ENCODE data around the gene ADCY1. TPM values are rescaled to one million over a fixed set of nuclear protein-coding genes. Genes with fewer than 3 reads are reported as not detected.

The ADCY1 gene
- total and polyA plus RNA-seq, 2 donors (not counting 3 experiments of a cell fraction or from before 2014, with no cell fraction given) = 0.52 to 1.6 TPM

- no peaks in the 10 kb centered on the region for H4K20me1 ChIP-seq (replicated peaks; ENCODE audit: control insufficient read depth, extremely low read depth, insufficient read depth, low read length)
- no peaks in the 10 kb centered on the region for H3K36me3 ChIP-seq (ENCODE audit: control insufficient read depth in 2 of 2, extremely low read depth in 1 of 2, insufficient read depth in 2 of 2, low read length in 2 of 2)
- intact Hi-C loops (cut with micrococcal nuclease) = loop anchor here (10.0 kb wide), 1 partner anchor 1756 kb away; no protein-coding TSS in a partner anchor
- TF ChIP-seq FOS (IDR thresholded peaks at IDR 0.05; ENCODE audit: borderline replicate concordance, insufficient read depth, low read length) = no peak
- no peak for TF ChIP-seq EZH2 (IDR thresholded peaks at IDR 0.05; ENCODE audit: borderline replicate concordance, low read depth, low read length, severe bottlenecking)
- TF ChIP-seq GATA2 (IDR thresholded peaks at IDR 0.05; ENCODE audit: insufficient read depth, insufficient read length, low read depth, low read length) = no peak
- TF ChIP-seq CTCF (IDR thresholded peaks at IDR 0.05; ENCODE audit: extremely low read depth in 1 of 2, insufficient read depth in 1 of 2, low read depth in 1 of 2, low read length in 2 of 2) = no peak
- TF ChIP-seq POLR2A (IDR thresholded peaks at IDR 0.05; ENCODE audit: low read depth, low read length) = no peak
- TF ChIP-seq MAX (IDR thresholded peaks at IDR 0.05; ENCODE audit: insufficient read depth, insufficient read length) = no peak
- no peak for TF ChIP-seq POLR2AphosphoS5 (IDR thresholded peaks at IDR 0.05; ENCODE audit: insufficient read depth, low read depth, low read length)
- TF ChIP-seq JUN (IDR thresholded peaks at IDR 0.05; ENCODE audit: borderline replicate concordance, insufficient read depth, insufficient read length, low read depth) = no peak
- no peak for TF ChIP-seq MYC (IDR thresholded peaks at IDR 0.05; ENCODE audit: low read depth, low read length)
- no peaks in the 10 kb centered on the region for H3K9me1 ChIP-seq (replicated peaks; ENCODE audit: control insufficient read depth, extremely low read depth, insufficient read depth, low read length)
- no peaks in the 10 kb centered on the region for H3K9me3 ChIP-seq (replicated peaks; ENCODE audit: control insufficient read depth, insufficient read depth, low read length)
- H3K9ac ChIP-seq (replicated peaks; ENCODE audit: extremely low read depth, insufficient read depth, low read length) = no peak overlapping the region
- H3K4me3 ChIP-seq (replicated peaks in 1 of 3; ENCODE audit: insufficient read depth in 1 of 3, low read depth in 1 of 3, low read length in 3 of 3) = no peak overlapping the region
- no peaks in the 10 kb centered on the region for H3K79me2 ChIP-seq (ENCODE audit: control insufficient read depth, insufficient read depth, low read length)
- peaks cover 3% of the 10 kb centered on the region for H3K4me1 ChIP-seq (ENCODE audit: control insufficient read depth, extremely low read depth, insufficient read depth, low read length)
- FAIRE-seq (no peak), DNase-seq (ENCODE audit: low read depth, low spot score) (no peak)
- H2AFZ ChIP-seq (ENCODE audit: low read depth, low read length) = no peak overlapping the region
- BruUV-seq (replicated peaks) = no TSS peak
- ChIA-PET POLR2A (no interaction called here), CTCF (no interaction called here)
- no peak overlapping the region for H3K27ac ChIP-seq (ENCODE audit: insufficient read depth, low read depth, low read length)
- H3K4me2 ChIP-seq (ENCODE audit: insufficient read depth, low read length) = no peak overlapping the region
- H3K27me3 ChIP-seq (ENCODE audit: control insufficient read depth in 2 of 2, insufficient read depth in 2 of 2, low read length in 2 of 2) = peaks cover 14 to 22% of the 10 kb centered on the region in 2 experiments
- dilution Hi-C loops (cut with MboI; ENCODE audit: extremely low pct_ligation_motif_present, low sequenced_read_pairs) = no loop called here
Observed at GRCh38 chr7:45569290-45569685, 4.9 kb upstream of the ADCY1 start.

Measured in endothelial cell of umbilical vein (primary cell).